GM12874 (cell line): ENCODE measurements around the gene XRCC4.

Experiments
- CTCF ChIP-seq: IDR thresholded peaks from 2 replicates; pipeline ENCODE4 v1.5.1; 2011; ENCODE audit warnings: low read depth, mild to moderate bottlenecking, control low read depth, low read length, moderate library complexity; ENCODE audit not compliant: insufficient read depth

Gene XRCC4

GRCh38 chr5:83072966-83073365 lies 4.4 kb upstream of the XRCC4 start:
- no peak for TF ChIP-seq CTCF

- no peak for TF ChIP-seq CTCF
Measured at GRCh38 chr5:83077662-83078261, 415 bp downstream of the XRCC4 start.

- no peak for TF ChIP-seq CTCF
Measured at GRCh38 chr5:83082750-83083149, 5.4 kb downstream of the XRCC4 start.

- no peak for TF ChIP-seq CTCF
Measured at GRCh38 chr5:83084336-83084735, 7.0 kb downstream of the XRCC4 start.

- TF ChIP-seq CTCF: no peak
Measured at GRCh38 chr5:83085106-83085505, 7.8 kb downstream of the XRCC4 start.

- no peak for TF ChIP-seq CTCF
Measured at GRCh38 chr5:83090169-83090568, 12.8 kb downstream of the XRCC4 start.

- no peak for TF ChIP-seq CTCF
Measured at GRCh38 chr5:83092619-83093018, 15.3 kb downstream of the XRCC4 start.
